H1 (cell line): ENCODE data around the gene PPP1R27.

Experiments
- CHD2 ChIP-seq: IDR thresholded peaks from 2 replicates; pipeline ENCODE4 v1.6.1; 2012; ENCODE audit warnings: low read length, improper control_type of control experiment
- CTCF ChIP-seq, 3 experiments: IDR thresholded peaks; 1 replicate in 2 of 3; 2 replicates in 1 of 3; pipeline versions ENCODE4 v1.5.1 to v1.6.1; 2011; ENCODE audit warnings: low read length in 3 of 3, mild to moderate bottlenecking in 3 of 3, inconsistent platforms in 2 of 3, low read depth in 1 of 3, moderate library complexity in 1 of 3; ENCODE audit not compliant: insufficient read depth in 1 of 3; ENCODE audit errors: control extremely low read depth in 1 of 3
- EZH2 ChIP-seq: fragments of 200-600 bp; sonication (generic); IDR thresholded peaks from 2 replicates; pipeline ENCODE4 v1.7.1; 2012; ENCODE audit warnings: low read depth, mild to moderate bottlenecking, moderate library complexity, low read length, inconsistent platforms; ENCODE audit not compliant: severe bottlenecking
- KDM5A ChIP-seq: fragments of 200-600 bp; IDR thresholded peaks from 2 replicates; pipeline ENCODE4 v1.7.1; 2012; ENCODE audit warnings: mild to moderate bottlenecking, low read length, inconsistent platforms, mixed read lengths
- MAX ChIP-seq: IDR thresholded peaks from 2 replicates; pipeline ENCODE4 v1.6.1; 2012; ENCODE audit warnings: inconsistent platforms
- POLR2A ChIP-seq, 2 experiments: IDR thresholded peaks; 1 replicate in 1 of 2; 2 replicates in 1 of 2; pipeline ENCODE4 v1.6.1; 2011; ENCODE audit warnings: low read depth in 2 of 2, low read length in 2 of 2, mild to moderate bottlenecking in 2 of 2; ENCODE audit errors: control extremely low read depth in 1 of 2
- POLR2AphosphoS5 ChIP-seq: IDR thresholded peaks from 2 replicates; pipeline ENCODE4 v1.6.1; 2011; ENCODE audit warnings: low read depth, low read length
- TBP ChIP-seq: IDR thresholded peaks from 2 replicates; pipeline ENCODE4 v1.6.1; 2011; ENCODE audit warnings: low read depth, low read length, improper control_type of control experiment
- YY1 ChIP-seq: IDR thresholded peaks from 2 replicates; pipeline ENCODE4 v1.6.1; 2011; ENCODE audit warnings: low read depth, mild to moderate bottlenecking, low read length
- TF ChIP-seq, protein P1 (sequence below): IDR thresholded peaks from 2 replicates; pipeline ENCODE4 v1.6.1; 2011; ENCODE audit warnings: low read depth, mild to moderate bottlenecking, low read length; ENCODE audit not compliant: insufficient read depth

GRCh38 chr17:81813371-81813684, 21.5 kb downstream of the PPP1R27 start:
- TF ChIP-seq EZH2 (no peak), CTCF (IDR thresholded peaks at IDR 0.05; ENCODE audit: control extremely low read depth in 1 of 3, insufficient read depth in 1 of 3, low read depth in 1 of 3, low read length in 3 of 3) (no peak), POLR2AphosphoS5 (no peak), KDM5A (no peak), YY1 (no peak), POLR2A (IDR thresholded peaks at IDR 0.05; ENCODE audit: control extremely low read depth in 1 of 2, low read depth in 2 of 2, low read length in 2 of 2) (no peak), MAX (no peak), TBP (no peak), CHD2 (no peak)
- TF ChIP-seq, protein P1, sequence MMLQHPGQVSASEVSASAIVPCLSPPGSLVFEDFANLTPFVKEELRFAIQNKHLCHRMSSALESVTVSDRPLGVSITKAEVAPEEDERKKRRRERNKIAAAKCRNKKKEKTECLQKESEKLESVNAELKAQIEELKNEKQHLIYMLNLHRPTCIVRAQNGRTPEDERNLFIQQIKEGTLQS, result no peak
